AG09319 (cell line): ENCODE results near the gene SCYL3.
"Not testable (repeated sequence)": the region's sequence is repeated elsewhere in the genome, so short reads cannot be mapped to it uniquely, and the experiment has no call there.

ENCODE experiments used
- DNase-seq: peaks from one replicate; pipeline ENCODE4 v3.0.0-alpha.2; 2010; ENCODE audit warnings: low read depth; ENCODE audit errors: extremely low read depth
- TF ChIP-seq, protein P1 (sequence below): IDR thresholded peaks from 2 replicates; pipeline ENCODE4 v1.5.1; 2011; ENCODE audit warnings: low read depth, mild to moderate bottlenecking, inconsistent platforms, low read length, moderate library complexity

The SCYL3 gene

GRCh38 chr1:169879034-169879840, 14.5 kb downstream of the SCYL3 start:
- no peak for DNase-seq
- TF ChIP-seq, protein P1, sequence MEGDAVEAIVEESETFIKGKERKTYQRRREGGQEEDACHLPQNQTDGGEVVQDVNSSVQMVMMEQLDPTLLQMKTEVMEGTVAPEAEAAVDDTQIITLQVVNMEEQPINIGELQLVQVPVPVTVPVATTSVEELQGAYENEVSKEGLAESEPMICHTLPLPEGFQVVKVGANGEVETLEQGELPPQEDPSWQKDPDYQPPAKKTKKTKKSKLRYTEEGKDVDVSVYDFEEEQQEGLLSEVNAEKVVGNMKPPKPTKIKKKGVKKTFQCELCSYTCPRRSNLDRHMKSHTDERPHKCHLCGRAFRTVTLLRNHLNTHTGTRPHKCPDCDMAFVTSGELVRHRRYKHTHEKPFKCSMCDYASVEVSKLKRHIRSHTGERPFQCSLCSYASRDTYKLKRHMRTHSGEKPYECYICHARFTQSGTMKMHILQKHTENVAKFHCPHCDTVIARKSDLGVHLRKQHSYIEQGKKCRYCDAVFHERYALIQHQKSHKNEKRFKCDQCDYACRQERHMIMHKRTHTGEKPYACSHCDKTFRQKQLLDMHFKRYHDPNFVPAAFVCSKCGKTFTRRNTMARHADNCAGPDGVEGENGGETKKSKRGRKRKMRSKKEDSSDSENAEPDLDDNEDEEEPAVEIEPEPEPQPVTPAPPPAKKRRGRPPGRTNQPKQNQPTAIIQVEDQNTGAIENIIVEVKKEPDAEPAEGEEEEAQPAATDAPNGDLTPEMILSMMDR = no peak

- no peak for DNase-seq
- TF ChIP-seq, protein P1 = no peak
Observed at GRCh38 chr1:169878498-169878897, 15.2 kb downstream of the SCYL3 start.

- no peak for DNase-seq
- TF ChIP-seq, protein P1 = no peak
Observed at GRCh38 chr1:169877800-169878491, 15.8 kb downstream of the SCYL3 start.

GRCh38 chr1:169874229-169874628, 19.5 kb downstream of the SCYL3 start:
- peak; percentile 31 for DNase-seq
- TF ChIP-seq, protein P1 = no peak

- TF ChIP-seq, protein P1 = no peak
- DNase-seq = no peak
Observed at GRCh38 chr1:169873582-169874199, 20.0 kb downstream of the SCYL3 start.

- DNase-seq = no peak
- TF ChIP-seq, protein P1 = no peak
Observed at GRCh38 chr1:169872906-169873305, 20.8 kb downstream of the SCYL3 start.

GRCh38 chr1:169871988-169872387, 21.7 kb downstream of the SCYL3 start:
- DNase-seq = not testable (repeated sequence)
